Right atrium auricular region (tissue), 2 donors: Measurements from ENCODE around the gene AIG1. TPM values are rescaled to one million over a fixed set of nuclear protein-coding genes. Genes with fewer than 3 reads are reported as not detected.

Experiments
- DNase-seq: peaks from one replicate; pipeline ENCODE4 v3.0.0-alpha.2; 2019; ENCODE audit warnings: low spot score
- H3K27ac ChIP-seq, 2 donors: fragments of 200-600 bp; sonication (generic); 1 replicate in 1 of 2; 2 replicates in 1 of 2; pipeline ENCODE4 v1.5.1; 2016 to 2019
- H3K27me3 ChIP-seq, 2 donors: fragments of 200-600 bp; sonication (generic); one replicate each; pipeline versions ENCODE4 v1.5.1 to v1.6.0; 2017 to 2019
- H3K36me3 ChIP-seq: fragments of 200-600 bp; sonication (generic); one replicate; pipeline ENCODE4 v1.5.1; 2016
- H3K4me1 ChIP-seq, 2 donors: fragments of 200-600 bp; sonication (generic); one replicate each; pipeline versions ENCODE4 v1.5.1 to v1.6.0; 2017 to 2019
- H3K4me3 ChIP-seq, 2 donors: fragments of 200-600 bp; sonication (generic); 1 replicate in 1 of 2; 2 replicates in 1 of 2; pipeline ENCODE4 v1.5.1; 2017 to 2019; ENCODE audit warnings: mild to moderate bottlenecking in 1 of 2, moderate library complexity in 1 of 2
- H3K9me3 ChIP-seq, 2 donors: fragments of 200-600 bp; sonication (generic); one replicate each; pipeline ENCODE4 v1.5.1; 2019
- total RNA-seq, 2 donors: library from RNA; depleted of rRNA; stranded (reverse); fragments of >200 nt; gene quantifications; one replicate each; pipeline ENCODE4 v1.1.0, GENCODE V29; 2016
- TF ChIP-seq, protein P1 (sequence below), 2 donors: fragments of 200-600 bp; sonication (generic); IDR thresholded peaks; one replicate each; pipeline ENCODE4 v1.5.1; 2019; ENCODE audit warnings: antibody characterized with exemption in 2 of 2

The AIG1 gene
- total RNA-seq, 2 donors from 2014 or later = 28.6 to 62.6 TPM

- H3K4me1 ChIP-seq = peaks cover 0 to 8% of the 10 kb centered on the region in 2 donors
- no peak for DNase-seq
- H3K9me3 ChIP-seq = no peaks in the 10 kb centered on the region
- H3K27me3 ChIP-seq = no peaks in the 10 kb centered on the region
- no peaks in the 10 kb centered on the region for H3K36me3 ChIP-seq
- H3K27ac ChIP-seq = no peak overlapping the region
- TF ChIP-seq, protein P1, sequence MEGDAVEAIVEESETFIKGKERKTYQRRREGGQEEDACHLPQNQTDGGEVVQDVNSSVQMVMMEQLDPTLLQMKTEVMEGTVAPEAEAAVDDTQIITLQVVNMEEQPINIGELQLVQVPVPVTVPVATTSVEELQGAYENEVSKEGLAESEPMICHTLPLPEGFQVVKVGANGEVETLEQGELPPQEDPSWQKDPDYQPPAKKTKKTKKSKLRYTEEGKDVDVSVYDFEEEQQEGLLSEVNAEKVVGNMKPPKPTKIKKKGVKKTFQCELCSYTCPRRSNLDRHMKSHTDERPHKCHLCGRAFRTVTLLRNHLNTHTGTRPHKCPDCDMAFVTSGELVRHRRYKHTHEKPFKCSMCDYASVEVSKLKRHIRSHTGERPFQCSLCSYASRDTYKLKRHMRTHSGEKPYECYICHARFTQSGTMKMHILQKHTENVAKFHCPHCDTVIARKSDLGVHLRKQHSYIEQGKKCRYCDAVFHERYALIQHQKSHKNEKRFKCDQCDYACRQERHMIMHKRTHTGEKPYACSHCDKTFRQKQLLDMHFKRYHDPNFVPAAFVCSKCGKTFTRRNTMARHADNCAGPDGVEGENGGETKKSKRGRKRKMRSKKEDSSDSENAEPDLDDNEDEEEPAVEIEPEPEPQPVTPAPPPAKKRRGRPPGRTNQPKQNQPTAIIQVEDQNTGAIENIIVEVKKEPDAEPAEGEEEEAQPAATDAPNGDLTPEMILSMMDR (IDR thresholded peaks at IDR 0.05) = no peak
- H3K4me3 ChIP-seq = no peak overlapping the region
Measured at GRCh38 chr6:143267760-143268159, 207.1 kb downstream of the AIG1 start.

GRCh38 chr6:143268439-143268838 lies 207.8 kb downstream of the AIG1 start:
- DNase-seq = no peak
- Histone ChIP-seq H3K27ac (no peak overlapping the region), H3K36me3 (no peaks in the 10 kb centered on the region), H3K4me3 (no peak overlapping the region), H3K9me3 (no peaks in the 10 kb centered on the region), H3K27me3 (no peaks in the 10 kb centered on the region), H3K4me1 (peaks cover 0 to 8% of the 10 kb centered on the region in 2 donors)
- TF ChIP-seq, protein P1 (IDR thresholded peaks at IDR 0.05) = no peak

DNA sequence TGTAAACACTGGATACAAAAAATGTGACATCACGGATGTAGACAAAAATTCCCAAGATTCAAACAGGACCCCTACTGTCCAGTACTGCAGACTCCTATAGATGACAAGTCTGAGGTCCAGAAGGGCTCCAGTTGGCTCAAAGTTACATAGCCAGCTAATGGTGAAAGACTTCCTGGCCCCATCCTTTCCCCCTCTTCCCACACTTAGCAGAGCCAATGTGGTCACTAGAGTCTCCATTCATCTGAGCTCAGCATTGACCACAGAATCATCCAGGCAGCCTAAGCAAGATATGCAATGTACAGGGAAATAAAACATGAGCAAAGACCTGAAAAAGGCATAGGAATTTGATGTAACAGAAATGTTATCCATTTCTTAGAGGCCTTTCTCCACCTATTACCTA lies 209.3 kb downstream of the AIG1 start:
- no peaks in the 10 kb centered on the region for H3K27me3 ChIP-seq
- DNase-seq = no peak
- H3K4me3 ChIP-seq = no peak overlapping the region
- TF ChIP-seq, protein P1 (IDR thresholded peaks at IDR 0.05) = no peak
- H3K9me3 ChIP-seq = no peaks in the 10 kb centered on the region
- no peak overlapping the region for H3K27ac ChIP-seq
- H3K36me3 ChIP-seq = no peaks in the 10 kb centered on the region
- H3K4me1 ChIP-seq = peaks cover 0 to 8% of the 10 kb centered on the region in 2 donors

GRCh38 chr6:143271024-143271423 lies 210.3 kb downstream of the AIG1 start:
- TF ChIP-seq, protein P1 (IDR thresholded peaks at IDR 0.05) = no peak
- no peak overlapping the region for H3K27ac ChIP-seq
- H3K4me3 ChIP-seq = no peak overlapping the region
- no peaks in the 10 kb centered on the region for H3K27me3 ChIP-seq
- H3K36me3 ChIP-seq = no peaks in the 10 kb centered on the region
- DNase-seq = no peak
- H3K4me1 ChIP-seq = peaks cover 0 to 8% of the 10 kb centered on the region in 2 donors
- H3K9me3 ChIP-seq = no peaks in the 10 kb centered on the region

GRCh38 chr6:143276436-143276835 lies 215.7 kb downstream of the AIG1 start:
- Histone ChIP-seq H3K27ac (no peak overlapping the region), H3K4me3 (no peak overlapping the region), H3K9me3 (no peaks in the 10 kb centered on the region), H3K36me3 (no peaks in the 10 kb centered on the region), H3K27me3 (no peaks in the 10 kb centered on the region), H3K4me1 (no peaks in the 10 kb centered on the region)
- TF ChIP-seq, protein P1 (IDR thresholded peaks at IDR 0.05) = no peak
- DNase-seq = no peak

GRCh38 chr6:143279385-143279784 lies 218.7 kb downstream of the AIG1 start:
- H3K4me3 ChIP-seq = no peak overlapping the region
- H3K27me3 ChIP-seq = no peaks in the 10 kb centered on the region
- TF ChIP-seq, protein P1 (IDR thresholded peaks at IDR 0.05) = peak; percentile 22 to 61
- H3K4me1 ChIP-seq = no peaks in the 10 kb centered on the region
- no peak overlapping the region for H3K27ac ChIP-seq
- no peaks in the 10 kb centered on the region for H3K9me3 ChIP-seq
- H3K36me3 ChIP-seq = no peaks in the 10 kb centered on the region
- no peak for DNase-seq
